SJSA1 (cell line): ENCODE data around the gene STAB2. TPM values are rescaled to one million over a fixed set of nuclear protein-coding genes. Genes with fewer than 3 reads are reported as not detected.
"Not testable (repeated sequence)": the region's sequence is repeated elsewhere in the genome, so short reads cannot be mapped to it uniquely, and the experiment has no call there.

Experiments used
- DNase-seq, 2 experiments: peaks; one replicate each; pipeline ENCODE4 v3.0.0-alpha.2; 2015 to 2020; ENCODE audit warnings: low spot score in 2 of 2, low read depth in 1 of 2
- H3K27ac ChIP-seq: fragments of 250-450 bp; sonication (Bioruptor Pico); 2 replicates; pipeline ENCODE4 v1.5.1; 2020; ENCODE audit warnings: mild to moderate bottlenecking, moderate library complexity
- H3K27me3 ChIP-seq: fragments of 250-450 bp; sonication (Bioruptor Pico); replicated peaks from 2 replicates; pipeline ENCODE4 v1.5.1; 2020; ENCODE audit warnings: mild to moderate bottlenecking, moderate library complexity
- H3K36me3 ChIP-seq: fragments of 250-450 bp; sonication (Bioruptor Pico); 2 replicates; pipeline ENCODE4 v1.5.1; 2020; ENCODE audit warnings: mild to moderate bottlenecking
- H3K4me1 ChIP-seq: fragments of 250-450 bp; sonication (Bioruptor Pico); replicated peaks from 2 replicates; pipeline ENCODE4 v1.6.1; 2021; ENCODE audit warnings: mild to moderate bottlenecking
- H3K4me3 ChIP-seq: fragments of 250-450 bp; sonication (Bioruptor Pico); 2 replicates; pipeline ENCODE4 v1.5.1; 2020; ENCODE audit warnings: mild to moderate bottlenecking
- H3K9me3 ChIP-seq: fragments of 250-450 bp; sonication (Bioruptor Pico); replicated peaks from 2 replicates; pipeline ENCODE4 v1.5.1; 2020; ENCODE audit warnings: mild to moderate bottlenecking
- total RNA-seq: library from RNA; depleted of rRNA; stranded (reverse); fragments of >200 nt; shearing (Covaris generic); gene quantifications from 2 replicates; pipeline ENCODE4 v1.2.3, GENCODE V29; 2014

STAB2 gene
- total RNA-seq, 1 experiment from 2014 or later = not detected

DNA sequence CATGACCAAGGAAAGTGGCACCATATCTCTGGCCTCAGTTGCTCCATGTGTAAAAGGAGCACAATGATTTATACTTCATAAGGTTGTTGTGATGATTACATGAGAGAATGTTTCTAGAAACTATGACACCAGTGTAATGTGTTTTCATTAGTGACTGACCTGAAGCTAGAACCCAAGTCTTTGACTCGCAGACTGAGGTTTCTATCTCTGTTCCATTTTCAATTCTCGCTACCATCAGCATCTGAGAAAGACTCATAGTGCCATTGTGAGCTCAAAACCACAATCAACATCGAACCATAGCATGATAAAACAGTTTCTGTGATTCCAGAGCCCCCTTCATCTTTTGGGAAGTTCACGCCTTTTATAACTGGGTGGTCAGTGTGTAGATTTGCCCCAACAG lies 53.8 kb downstream of the STAB2 start:
- no peak overlapping the region for H3K27ac ChIP-seq
- H3K4me3 ChIP-seq = no peak overlapping the region
- H3K9me3 ChIP-seq = no peaks in the 10 kb centered on the region
- no peak for DNase-seq
- H3K36me3 ChIP-seq = no peaks in the 10 kb centered on the region
- H3K4me1 ChIP-seq = no peaks in the 10 kb centered on the region
- no peaks in the 10 kb centered on the region; the same call in 1 of the 2 replicates for H3K27me3 ChIP-seq

DNA sequence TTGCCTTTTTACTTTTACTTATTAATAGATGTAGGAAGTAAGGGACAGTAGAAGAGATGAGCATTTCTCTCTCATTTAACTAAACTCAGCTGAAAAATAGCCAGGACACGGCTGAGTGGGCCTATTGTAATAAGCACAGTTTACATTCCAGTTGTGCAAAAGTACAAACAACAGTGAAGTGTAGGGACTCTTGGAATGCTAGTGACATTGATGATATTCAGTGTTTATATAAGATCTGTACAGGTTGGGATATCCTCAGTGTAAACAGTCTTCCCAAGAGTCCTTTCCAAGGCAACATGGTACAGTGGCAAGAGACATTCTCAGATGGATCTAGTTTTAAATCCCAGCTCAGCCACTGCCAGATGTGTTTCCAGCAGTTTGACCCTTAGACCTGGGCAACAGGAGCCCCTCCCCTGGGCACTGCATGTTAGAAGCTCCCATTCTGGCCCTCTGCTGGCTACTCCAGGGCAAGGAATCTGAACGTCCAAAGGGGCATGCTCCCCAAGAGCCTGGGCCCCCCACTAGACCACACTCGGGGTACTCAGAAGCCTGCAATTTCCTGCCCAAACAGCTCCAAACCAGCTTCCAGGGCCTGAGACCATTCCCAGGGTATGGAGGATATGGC lies 55.3 kb downstream of the STAB2 start:
- Histone ChIP-seq H3K27me3 (no peaks in the 10 kb centered on the region; the same call in 1 of the 2 replicates), H3K4me3 (no peak overlapping the region), H3K36me3 (no peaks in the 10 kb centered on the region), H3K9me3 (no peaks in the 10 kb centered on the region), H3K27ac (no peak overlapping the region), H3K4me1 (peaks cover 1% of the 10 kb centered on the region; the same call in 1 of the 2 replicates)
- no peak for DNase-seq

DNA sequence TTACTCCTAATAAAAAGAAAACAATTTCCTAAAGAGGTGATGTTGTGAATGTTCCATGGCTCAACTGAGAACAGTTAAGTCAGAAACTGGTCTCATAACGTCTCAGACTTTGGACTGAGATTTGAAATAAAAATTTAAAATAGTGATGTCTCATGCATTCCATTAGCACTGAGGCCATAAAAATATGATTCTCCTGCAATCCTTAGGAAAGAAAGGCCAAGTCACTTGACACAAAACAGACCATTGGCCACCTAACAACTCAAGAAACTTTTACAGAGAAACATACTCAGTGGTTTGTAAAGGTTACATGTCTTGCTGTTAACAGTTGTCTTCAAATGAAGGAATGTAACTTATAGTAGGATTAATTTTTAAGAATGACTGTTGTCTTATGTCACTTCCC lies 58.1 kb downstream of the STAB2 start:
- no peak for DNase-seq
- Histone ChIP-seq H3K27me3 (no peaks in the 10 kb centered on the region; the same call in 1 of the 2 replicates), H3K36me3 (no peaks in the 10 kb centered on the region), H3K4me3 (no peak overlapping the region), H3K27ac (no peak overlapping the region), H3K9me3 (no peaks in the 10 kb centered on the region), H3K4me1 (peaks cover 3% of the 10 kb centered on the region; the same call in 1 of the 2 replicates)

DNA sequence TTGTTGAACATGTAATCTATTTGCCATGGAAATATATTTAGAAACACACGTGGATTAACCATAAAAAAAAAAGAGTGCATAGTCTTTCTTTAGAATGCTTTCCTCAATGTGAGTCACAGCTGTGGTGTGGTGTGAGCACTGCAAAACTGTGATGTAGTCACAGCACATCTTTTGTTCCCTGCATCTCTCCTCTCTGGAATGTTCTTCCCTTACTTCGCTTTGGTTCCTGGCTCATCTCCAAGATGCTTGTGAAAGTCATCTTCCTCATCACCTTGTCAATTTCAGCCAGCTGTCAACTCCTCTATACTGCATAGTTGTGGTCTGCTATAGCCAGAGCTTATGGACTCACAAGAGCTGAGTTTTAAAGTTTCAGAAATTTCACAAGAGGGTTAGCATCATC lies 60.2 kb downstream of the STAB2 start:
- H3K36me3 ChIP-seq = no peaks in the 10 kb centered on the region
- no peaks in the 10 kb centered on the region; the same call in 1 of the 2 replicates for H3K9me3 ChIP-seq
- peak; percentile 6 to 47 for DNase-seq
- H3K4me1 ChIP-seq = peaks cover 3% of the 10 kb centered on the region; the same call in 1 of the 2 replicates
- H3K4me3 ChIP-seq = no peak overlapping the region
- H3K27ac ChIP-seq = no peak overlapping the region
- no peaks in the 10 kb centered on the region for H3K27me3 ChIP-seq

DNA sequence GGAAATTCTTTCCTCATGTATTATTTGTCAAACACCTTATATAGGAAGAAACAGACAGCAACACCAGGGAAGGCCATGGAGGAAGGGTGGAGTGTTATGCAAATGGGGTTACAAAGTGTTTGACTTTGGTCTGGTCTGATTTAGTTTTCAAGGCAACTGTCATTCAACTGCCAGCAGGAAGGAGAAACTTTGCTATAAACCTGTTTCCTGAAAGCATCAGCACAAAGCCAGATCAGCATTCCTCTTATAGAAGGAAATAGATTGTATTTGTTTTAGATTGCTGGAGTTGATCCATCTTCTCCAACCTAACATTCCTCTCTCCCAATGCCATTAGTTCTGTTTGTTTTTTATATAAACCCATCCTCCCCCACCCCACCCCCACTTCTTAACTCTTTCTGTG lies 65.7 kb downstream of the STAB2 start:
- no peak overlapping the region for H3K27ac ChIP-seq
- no peak for DNase-seq
- H3K9me3 ChIP-seq = no peaks in the 10 kb centered on the region; the same call in 1 of the 2 replicates
- H3K27me3 ChIP-seq = no peaks in the 10 kb centered on the region
- H3K4me3 ChIP-seq = no peak overlapping the region
- H3K4me1 ChIP-seq = no peaks in the 10 kb centered on the region
- H3K36me3 ChIP-seq = no peaks in the 10 kb centered on the region

DNA sequence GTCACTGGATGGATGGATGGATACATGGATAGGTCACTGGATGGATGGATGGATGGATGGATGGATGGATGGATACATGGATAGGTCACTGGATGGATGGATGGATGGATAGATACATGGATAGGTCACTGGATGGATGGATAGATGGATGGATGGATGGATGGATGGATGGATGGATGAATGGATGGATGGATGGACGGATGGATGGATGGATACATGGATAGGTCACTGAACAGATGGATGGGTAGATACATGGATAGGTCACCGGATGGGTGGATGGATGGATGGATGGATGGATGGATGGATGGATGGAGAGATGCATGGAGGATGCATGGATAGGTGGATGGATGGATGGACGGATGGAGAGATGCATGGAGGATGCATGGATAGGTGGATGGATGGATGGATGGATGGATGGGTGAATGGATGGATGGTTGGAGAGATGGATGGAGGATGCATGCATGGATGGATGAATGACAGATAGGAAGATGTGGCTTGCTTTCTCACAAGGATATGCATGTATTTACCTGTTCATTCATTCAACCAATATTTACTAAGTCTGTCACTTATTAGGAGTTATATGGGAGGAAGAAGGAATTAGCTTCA lies 66.6 kb downstream of the STAB2 start:
- DNase-seq, H3K36me3 ChIP-seq, H3K4me3 ChIP-seq, H3K9me3 ChIP-seq, H3K27me3 ChIP-seq, H3K27ac ChIP-seq, H3K4me1 ChIP-seq: not testable (repeated sequence)

DNA sequence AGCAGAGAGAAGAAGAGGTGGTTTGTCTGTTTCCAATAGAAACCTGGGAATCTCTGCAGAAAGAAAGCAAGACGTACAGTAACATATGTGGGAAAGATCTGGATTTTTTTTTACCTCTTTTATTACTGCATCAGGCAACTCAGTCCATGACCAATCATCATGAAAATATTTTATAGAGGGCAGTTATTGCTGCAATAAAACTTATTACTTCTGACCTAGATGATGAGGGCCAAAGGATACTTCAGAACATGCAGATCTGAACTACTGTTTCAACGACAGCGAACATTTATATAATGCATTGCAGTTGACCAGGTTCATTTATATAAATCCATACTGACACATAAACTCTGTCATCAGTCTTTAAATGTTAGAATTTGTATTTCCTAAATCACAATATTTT lies 67.7 kb downstream of the STAB2 start:
- H3K4me1 ChIP-seq = no peaks in the 10 kb centered on the region
- H3K36me3 ChIP-seq = no peaks in the 10 kb centered on the region
- H3K4me3 ChIP-seq = no peak overlapping the region
- DNase-seq = no peak
- no peak overlapping the region for H3K27ac ChIP-seq
- H3K9me3 ChIP-seq = no peaks in the 10 kb centered on the region; the same call in 1 of the 2 replicates
- no peaks in the 10 kb centered on the region for H3K27me3 ChIP-seq

DNA sequence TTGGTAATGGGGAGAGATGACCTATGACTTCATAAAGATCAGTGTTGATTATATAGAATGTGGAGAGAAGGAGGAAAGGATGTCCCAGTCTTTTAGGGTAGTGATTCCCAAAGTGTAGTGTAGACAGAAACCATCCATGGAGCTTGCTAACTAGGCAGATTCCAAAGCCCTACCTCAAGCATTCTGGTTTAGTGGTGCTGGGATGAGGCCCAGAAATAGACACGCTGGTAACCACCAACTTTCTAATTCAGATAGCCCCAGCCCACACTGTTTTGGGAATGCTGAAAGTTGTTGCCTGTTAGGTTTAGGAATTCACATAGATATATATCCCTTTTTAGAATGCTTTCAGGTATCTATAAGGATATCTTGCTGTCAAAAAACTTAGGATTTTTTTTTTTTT lies 69.2 kb downstream of the STAB2 start:
- Histone ChIP-seq H3K36me3 (no peaks in the 10 kb centered on the region), H3K27ac (no peak overlapping the region), H3K4me3 (no peak overlapping the region), H3K27me3 (0 out of 2 replicates have a peak, but pooled peaks cover under 1% of the 10 kb centered on the region), H3K9me3 (no peaks in the 10 kb centered on the region; the same call in 1 of the 2 replicates), H3K4me1 (no peaks in the 10 kb centered on the region)
- no peak for DNase-seq

DNA sequence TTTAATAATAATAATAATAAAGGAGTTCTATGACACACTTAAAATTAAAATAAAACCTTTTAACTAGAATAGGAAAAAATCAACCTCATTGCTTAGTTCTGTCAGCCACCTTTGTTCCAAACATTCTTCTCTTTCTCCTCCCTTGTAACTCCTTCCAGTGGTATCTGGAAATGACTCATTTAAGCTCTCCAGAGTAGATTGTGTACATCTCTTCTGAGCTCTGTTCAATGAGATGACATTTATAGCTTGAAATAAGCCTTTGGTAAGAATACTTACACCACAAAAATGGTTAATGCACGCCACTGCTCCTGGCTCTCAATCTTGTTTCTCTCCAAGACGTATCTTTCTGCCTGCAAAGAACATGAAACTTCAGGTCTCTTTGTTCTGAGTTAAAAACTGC lies 70.3 kb downstream of the STAB2 start:
- Histone ChIP-seq H3K36me3 (no peaks in the 10 kb centered on the region), H3K4me3 (no peak overlapping the region), H3K4me1 (no peaks in the 10 kb centered on the region), H3K27ac (no peak overlapping the region), H3K9me3 (no peaks in the 10 kb centered on the region), H3K27me3 (peaks cover 5% of the 10 kb centered on the region; the same call in 1 of the 2 replicates)
- DNase-seq = no peak

DNA sequence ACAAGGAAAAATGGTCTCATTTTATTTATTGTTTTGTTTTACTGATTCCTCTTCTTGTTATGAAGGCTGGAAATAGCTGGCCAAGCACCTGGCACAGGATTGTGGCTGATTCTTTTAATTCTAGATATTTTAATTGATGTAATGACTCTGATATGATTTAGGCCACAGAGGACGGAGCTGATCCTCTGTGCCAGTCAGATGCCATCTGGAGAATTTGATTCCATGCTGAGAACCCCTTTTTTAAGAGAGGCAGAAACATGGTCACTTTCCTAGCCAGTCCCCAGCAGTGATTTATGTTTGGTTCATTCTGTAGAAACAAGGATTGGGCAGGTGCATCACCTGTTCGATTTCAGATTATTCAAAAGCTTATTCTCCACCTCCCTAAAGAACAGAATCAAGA lies 77.6 kb downstream of the STAB2 start:
- Histone ChIP-seq H3K36me3 (no peaks in the 10 kb centered on the region), H3K9me3 (no peaks in the 10 kb centered on the region), H3K27me3 (peaks cover 5% of the 10 kb centered on the region; the same call in 1 of the 2 replicates), H3K27ac (no peak overlapping the region), H3K4me1 (no peaks in the 10 kb centered on the region), H3K4me3 (no peak overlapping the region)
- no peak for DNase-seq

DNA sequence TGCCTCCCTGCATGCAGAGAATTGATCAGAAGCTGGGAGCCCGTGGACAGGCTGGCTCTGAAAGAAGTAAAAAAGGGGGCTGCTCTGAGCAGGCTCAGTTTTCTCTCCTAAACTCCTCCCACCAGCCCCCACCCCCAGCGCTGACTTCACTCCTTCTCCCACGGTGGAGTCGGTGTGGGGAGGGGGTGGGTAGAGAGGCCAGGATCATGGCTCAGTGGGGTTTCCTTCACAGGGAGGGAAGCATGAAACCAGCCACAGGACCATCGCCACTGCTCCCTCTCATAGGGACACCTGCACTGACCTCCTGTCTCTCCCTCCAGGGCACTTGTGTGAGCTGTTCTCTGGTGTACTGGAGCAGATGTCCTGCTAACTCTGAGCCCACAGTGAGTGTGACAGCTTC lies 78.9 kb downstream of the STAB2 start:
- Histone ChIP-seq H3K4me1 (no peaks in the 10 kb centered on the region), H3K9me3 (no peaks in the 10 kb centered on the region)
- DNase-seq = no peak

DNA sequence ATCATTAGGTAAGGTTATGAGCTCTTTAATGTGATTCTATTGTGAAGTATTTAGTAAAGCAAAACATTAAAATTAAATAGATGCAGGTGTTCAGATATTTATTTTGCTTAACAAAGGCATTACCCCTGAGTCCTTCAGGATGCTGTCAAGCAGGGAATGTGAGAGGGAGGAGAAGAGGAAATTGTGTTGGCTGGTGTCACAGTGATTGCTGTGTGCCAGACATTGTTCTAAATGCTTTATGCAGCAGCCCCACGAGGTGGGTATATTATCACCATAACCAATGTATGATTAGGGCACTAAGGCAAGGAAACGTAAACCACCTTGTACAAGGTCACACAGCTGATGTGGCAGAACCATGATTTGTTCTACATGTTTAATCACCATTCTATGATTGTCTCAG lies 80.1 kb downstream of the STAB2 start:
- no peaks in the 10 kb centered on the region for H3K4me1 ChIP-seq
- H3K4me3 ChIP-seq = no peak overlapping the region
- DNase-seq = no peak
- no peak overlapping the region for H3K27ac ChIP-seq
- no peaks in the 10 kb centered on the region for H3K9me3 ChIP-seq
- H3K36me3 ChIP-seq = no peaks in the 10 kb centered on the region
- H3K27me3 ChIP-seq = no peaks in the 10 kb centered on the region; the same call in 1 of the 2 replicates

More for the DNA sequence above, 78.9 kb downstream of the STAB2 start:
- H3K4me3 ChIP-seq = no peak overlapping the region
- H3K27ac ChIP-seq = no peak overlapping the region
- H3K27me3 ChIP-seq = peaks cover 5% of the 10 kb centered on the region; the same call in 1 of the 2 replicates
- no peaks in the 10 kb centered on the region for H3K36me3 ChIP-seq

DNA sequence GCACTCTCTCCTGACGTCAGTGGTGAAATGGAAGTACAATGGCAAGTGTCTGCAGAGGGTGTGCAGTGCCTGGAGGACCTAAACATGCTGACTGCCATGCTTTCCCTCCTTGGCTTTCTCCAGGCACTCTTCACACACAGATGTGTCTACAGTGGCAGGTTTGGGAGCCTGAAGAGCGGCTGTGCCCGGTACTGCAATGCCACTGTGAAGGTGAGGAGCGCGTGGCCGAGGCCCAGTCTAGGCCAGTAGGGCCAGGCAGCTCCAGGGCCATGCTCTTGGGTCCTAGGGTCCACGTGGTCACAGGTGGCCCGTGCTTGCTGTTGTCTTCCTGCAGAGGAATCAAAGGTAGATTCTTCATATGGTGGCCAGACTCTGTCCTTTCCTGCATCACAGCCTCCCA lies 81.4 kb downstream of the STAB2 start:
- H3K4me1 ChIP-seq = no peaks in the 10 kb centered on the region

DNA sequence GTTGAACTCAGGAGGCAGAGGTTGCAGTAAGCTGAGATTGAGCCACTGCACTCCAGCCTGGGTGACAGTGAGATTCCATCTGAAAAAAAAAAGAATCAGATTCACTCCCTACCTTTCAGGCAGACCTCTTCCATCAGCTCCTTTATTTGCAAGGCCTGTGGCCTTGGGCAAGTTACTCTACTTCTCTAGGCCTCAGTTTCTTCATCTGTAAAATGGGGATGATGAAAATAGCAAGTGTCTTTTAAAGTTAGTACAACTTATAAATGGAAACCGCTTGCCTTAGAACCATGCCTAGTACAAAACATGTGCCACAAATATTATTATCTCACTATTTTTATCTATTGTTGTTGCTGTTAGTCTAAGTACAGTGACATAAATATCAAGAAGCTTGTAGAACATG lies 84.3 kb downstream of the STAB2 start:
- no peak for DNase-seq
- H3K27ac ChIP-seq = no peak overlapping the region

More for the DNA sequence above, 81.4 kb downstream of the STAB2 start:
- no peak overlapping the region for H3K27ac ChIP-seq
- no peaks in the 10 kb centered on the region for H3K27me3 ChIP-seq
- no peak overlapping the region for H3K4me3 ChIP-seq
- H3K9me3 ChIP-seq = no peaks in the 10 kb centered on the region
- H3K36me3 ChIP-seq = no peaks in the 10 kb centered on the region
- DNase-seq = no peak

More for the DNA sequence above, 84.3 kb downstream of the STAB2 start:
- Histone ChIP-seq H3K36me3 (no peaks in the 10 kb centered on the region), H3K4me1 (no peaks in the 10 kb centered on the region), H3K27me3 (no peaks in the 10 kb centered on the region; the same call in 1 of the 2 replicates), H3K4me3 (no peak overlapping the region), H3K9me3 (no peaks in the 10 kb centered on the region)
